LNCAP (cell line): ENCODE data around the gene DLD.

Experiments
- TF ChIP-seq, protein P1 (sequence below): fragments of 450-650 bp; IDR thresholded peaks from 2 replicates; pipeline ENCODE4 v1.5.1; 2017; ENCODE audit warnings: mild to moderate bottlenecking

The DLD gene

DNA sequence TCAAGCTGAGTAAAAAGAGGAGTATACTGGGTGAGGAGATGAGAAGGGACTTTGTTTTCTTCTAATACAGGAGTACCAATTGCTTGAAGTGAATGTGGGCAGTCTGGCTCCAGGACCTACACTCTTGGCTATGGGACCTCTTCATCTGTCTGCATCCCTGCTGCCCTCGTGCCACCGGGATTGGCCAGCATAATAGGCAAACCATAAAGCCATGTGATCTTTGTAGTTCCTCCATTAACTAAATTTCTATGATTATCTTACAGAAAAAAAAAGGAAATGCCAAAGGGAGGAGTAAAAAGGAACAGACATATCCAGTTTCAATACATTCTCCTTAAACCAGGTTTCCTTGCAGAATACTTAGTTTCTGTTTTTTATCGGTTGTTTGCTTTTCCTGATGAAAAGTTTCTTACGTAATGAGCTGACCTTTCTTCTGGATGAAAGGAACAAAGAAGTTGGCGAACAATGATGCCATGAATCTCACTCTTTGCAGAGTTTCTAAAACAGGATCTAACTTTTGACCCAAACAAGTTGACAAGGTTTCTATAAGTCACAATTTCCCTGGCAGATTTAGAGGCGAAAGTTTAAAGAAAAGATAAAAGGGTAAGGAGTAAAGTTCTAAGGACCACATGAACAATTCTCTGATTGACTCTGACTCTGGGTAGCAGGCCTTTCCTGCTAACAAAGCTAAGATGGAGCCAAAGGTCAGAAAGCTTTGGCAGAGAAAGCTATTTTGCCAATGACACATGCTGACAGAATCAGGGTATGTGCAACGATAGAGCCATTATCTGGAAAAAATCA is 57.9 kb downstream of the DLD start:
- TF ChIP-seq, protein P1, sequence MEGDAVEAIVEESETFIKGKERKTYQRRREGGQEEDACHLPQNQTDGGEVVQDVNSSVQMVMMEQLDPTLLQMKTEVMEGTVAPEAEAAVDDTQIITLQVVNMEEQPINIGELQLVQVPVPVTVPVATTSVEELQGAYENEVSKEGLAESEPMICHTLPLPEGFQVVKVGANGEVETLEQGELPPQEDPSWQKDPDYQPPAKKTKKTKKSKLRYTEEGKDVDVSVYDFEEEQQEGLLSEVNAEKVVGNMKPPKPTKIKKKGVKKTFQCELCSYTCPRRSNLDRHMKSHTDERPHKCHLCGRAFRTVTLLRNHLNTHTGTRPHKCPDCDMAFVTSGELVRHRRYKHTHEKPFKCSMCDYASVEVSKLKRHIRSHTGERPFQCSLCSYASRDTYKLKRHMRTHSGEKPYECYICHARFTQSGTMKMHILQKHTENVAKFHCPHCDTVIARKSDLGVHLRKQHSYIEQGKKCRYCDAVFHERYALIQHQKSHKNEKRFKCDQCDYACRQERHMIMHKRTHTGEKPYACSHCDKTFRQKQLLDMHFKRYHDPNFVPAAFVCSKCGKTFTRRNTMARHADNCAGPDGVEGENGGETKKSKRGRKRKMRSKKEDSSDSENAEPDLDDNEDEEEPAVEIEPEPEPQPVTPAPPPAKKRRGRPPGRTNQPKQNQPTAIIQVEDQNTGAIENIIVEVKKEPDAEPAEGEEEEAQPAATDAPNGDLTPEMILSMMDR = no peak

DNA sequence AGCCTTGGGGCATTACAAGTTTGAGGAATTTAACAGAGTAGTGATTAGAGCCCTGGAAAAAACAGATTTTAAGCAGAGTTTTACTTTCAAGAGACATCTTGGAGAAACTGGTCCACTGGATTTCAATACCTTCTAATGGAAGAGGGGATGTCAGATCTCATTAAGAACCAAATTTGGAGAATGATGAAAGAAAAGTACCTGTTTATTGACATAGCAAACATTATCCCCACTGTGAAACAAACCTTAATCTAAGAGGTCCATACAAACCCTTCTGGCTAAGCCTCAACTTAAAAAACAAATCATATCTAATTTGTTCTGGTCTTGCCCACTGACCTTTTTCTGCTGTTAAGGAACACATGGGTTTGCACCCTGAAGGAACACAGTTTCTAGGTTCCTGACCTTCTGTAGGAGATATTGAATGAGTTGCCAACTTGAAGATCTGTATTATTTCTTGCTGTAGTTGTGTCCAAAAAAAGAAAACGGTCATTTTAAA is 58.5 kb downstream of the DLD start:
- TF ChIP-seq, protein P1 = no peak

DNA sequence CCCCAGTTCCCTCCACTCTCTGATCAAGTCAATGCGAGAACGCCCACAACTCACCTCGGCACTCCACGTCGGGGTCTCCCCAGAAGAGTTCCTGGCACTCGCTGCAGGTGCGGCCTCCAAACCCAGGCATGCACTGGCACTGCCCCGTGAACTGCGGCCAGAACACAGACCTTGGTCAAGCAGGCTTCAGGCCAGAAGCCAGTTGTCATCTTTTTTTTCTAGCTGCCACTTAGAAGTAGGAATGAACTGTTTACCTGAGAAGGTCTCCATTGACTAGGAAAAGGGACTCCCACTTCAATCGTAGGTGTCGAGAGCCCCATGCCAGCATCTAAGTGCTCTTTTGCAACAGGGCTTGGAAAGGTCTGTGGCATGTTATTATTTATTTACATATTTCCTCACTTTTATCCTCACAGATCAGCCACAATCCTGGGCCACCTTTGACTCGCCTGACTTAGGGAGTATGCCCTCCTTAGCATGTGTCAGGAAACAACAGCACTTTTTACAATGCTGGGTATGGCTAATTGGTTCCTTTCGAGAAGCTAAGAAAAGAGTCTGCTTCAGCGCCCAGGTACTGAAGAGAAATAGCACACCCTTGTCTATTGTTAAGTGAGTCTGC is 60.3 kb downstream of the DLD start:
- TF ChIP-seq, protein P1 = no peak

DNA sequence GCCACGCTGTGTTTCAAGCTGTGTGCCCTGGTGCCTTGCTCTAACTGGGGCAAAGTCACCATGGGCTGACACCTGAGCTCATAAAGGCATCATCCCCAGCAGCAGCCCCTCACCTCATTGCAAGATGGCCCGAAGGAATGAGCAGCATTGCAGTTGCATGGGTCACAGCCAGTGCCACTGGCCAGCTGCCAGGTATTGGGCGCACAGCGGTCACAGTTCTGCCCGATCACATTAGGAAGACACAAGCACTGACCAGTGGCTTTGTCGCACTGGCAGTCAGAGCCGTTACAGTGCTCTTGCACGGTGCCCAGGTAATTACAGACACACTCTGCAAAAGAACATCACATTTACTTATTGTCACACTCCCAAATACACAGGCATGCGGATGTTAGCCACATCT is 60.9 kb downstream of the DLD start:
- TF ChIP-seq, protein P1 = no peak

DNA sequence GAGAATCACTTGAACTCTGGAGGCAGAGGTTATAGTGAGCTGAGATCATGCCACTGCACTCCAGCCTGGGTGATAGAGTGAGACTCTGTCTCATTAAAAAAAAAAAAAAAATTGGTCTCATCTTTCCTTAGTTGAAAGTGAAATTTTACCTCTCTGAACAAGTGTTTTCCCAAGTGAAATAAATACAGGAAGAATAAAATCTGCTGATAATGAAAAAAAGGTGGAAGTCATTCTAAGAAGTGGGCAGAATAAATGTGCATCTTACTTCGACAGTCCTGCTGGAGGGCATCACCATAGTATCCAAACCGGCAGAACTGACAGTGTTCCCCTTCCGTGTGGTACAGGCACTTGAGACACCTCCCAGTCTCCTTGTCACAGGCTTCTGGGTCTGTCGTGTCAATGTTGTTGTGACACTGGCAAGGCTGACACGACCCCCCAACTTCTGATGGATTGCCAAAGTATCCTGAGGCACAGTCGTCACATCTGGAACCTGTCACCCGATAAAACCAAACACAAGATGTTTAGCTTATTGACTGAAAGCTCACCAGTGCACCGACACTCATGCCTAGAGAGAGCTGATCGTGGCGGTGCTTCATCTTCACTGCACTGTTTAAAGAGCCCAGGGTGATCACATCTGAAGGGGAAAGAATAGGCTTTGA is 62.4 kb downstream of the DLD start:
- TF ChIP-seq, protein P1 = no peak

DNA sequence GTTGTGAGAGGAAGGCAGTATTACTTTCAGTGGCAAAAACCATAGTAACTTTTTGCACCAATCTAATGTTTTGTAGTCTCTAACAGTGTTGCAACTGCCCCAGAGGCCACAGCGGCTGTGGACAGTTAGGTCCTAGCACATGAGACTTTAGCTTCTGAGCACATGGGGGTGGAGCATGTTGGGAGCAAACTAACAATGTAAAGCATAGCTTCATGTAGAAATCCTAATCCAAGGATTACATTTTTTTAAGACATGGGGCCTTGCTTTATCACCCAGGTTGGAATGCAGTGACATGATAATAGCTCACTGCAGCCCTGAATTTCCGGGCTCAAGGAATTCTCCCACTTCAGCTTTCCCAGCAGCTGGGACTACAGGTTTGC is 62.9 kb downstream of the DLD start:
- TF ChIP-seq, protein P1 = no peak

DNA sequence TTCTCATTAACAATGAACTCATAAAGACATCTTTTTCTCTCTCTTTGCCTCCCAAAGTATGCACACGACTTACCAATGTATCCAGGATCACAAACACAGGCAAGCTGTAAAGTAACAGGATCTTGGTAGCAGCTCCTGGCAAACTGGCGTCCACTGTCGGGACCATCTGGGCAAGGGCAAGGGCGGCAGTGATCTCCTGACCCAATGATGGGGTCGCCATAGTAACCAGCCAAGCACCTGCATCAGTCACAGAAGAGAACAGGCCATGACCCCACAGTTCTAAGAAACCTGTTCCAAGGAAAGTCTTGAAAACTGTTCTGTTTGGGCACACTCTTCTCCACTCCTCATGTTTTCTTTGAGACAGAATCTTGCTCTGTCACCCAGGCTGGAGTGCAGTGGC is 64.4 kb downstream of the DLD start:
- TF ChIP-seq, protein P1 = no peak
